Panc1 (cell line): ENCODE results near the gene TRIM75. TPM values are rescaled to one million over a fixed set of nuclear protein-coding genes. Genes with fewer than 3 reads are reported as not detected.
"Not testable (repeated sequence)": the region's sequence is repeated elsewhere in the genome, so short reads cannot be mapped to it uniquely, and the experiment has no call there.

Source experiments
- ATAC-seq: fragments of 200-7000 bp; cut with Tn5 transposase; 2 replicates; pipeline ENCODE4 v1.9.1; 2020; ENCODE audit warnings: mild to moderate bottlenecking, moderate library complexity
- BruUV-seq: library from RNA; stranded (reverse); fragments of 400-500 nt; replicated peaks from 2 replicates; lab custom pipeline; 2021; lab: Mats Ljungman, UMichigan
- CTCF ChIA-PET: fragments of 300-600 bp; sonication (Branson Sonifier 250); formaldehyde crosslinking; loops from one replicate; lab custom pipeline; 2022; ENCODE audit warnings: antibody characterized with exemption; lab: Charles Lee
- POLR2A ChIA-PET: fragments of 300-600 bp; sonication (Branson Sonifier 250); formaldehyde crosslinking; loops from one replicate; lab custom pipeline; 2022; ENCODE audit warnings: antibody characterized with exemption; lab: Charles Lee
- DNase-seq: peaks from one replicate; pipeline ENCODE4 v3.0.0-alpha.2; 2010; ENCODE audit warnings: low read depth, low spot score
- H3K27ac ChIP-seq: 2 replicates; pipeline ENCODE4 v1.5.1; 2011; ENCODE audit warnings: mild to moderate bottlenecking, low read length, inconsistent platforms
- H3K27me3 ChIP-seq: fragments of 200-500 bp; sonication (Bioruptor generic); 2 replicates; pipeline ENCODE4 v1.6.0; 2014; ENCODE audit warnings: low read length, inconsistent platforms; ENCODE audit not compliant: control insufficient read depth, insufficient read depth
- H3K36me3 ChIP-seq: fragments of 200-500 bp; sonication (Bioruptor generic); 2 replicates; pipeline ENCODE4 v1.5.1; 2014; ENCODE audit warnings: inconsistent platforms, mild to moderate bottlenecking, low read length, moderate library complexity; ENCODE audit not compliant: control insufficient read depth, insufficient read depth
- H3K4me1 ChIP-seq: 2 replicates; pipeline ENCODE4 v1.5.1; 2011; ENCODE audit warnings: inconsistent platforms, mild to moderate bottlenecking, low read length, moderate library complexity; ENCODE audit not compliant: control insufficient read depth, insufficient read depth
- H3K4me3 ChIP-seq, 2 experiments: 2 replicates each; pipeline ENCODE4 v1.5.1; 2011 to 2012; ENCODE audit warnings: low read depth in 2 of 2, low read length in 2 of 2, mild to moderate bottlenecking in 2 of 2, inconsistent platforms in 1 of 2, moderate library complexity in 1 of 2
- H3K9me3 ChIP-seq: fragments of 200-500 bp; sonication (Bioruptor generic); 2 replicates; pipeline ENCODE4 v1.5.1; 2014; ENCODE audit warnings: low read depth, mild to moderate bottlenecking, inconsistent platforms, low read length, moderate library complexity; ENCODE audit not compliant: control insufficient read depth, insufficient read depth
- CTCF ChIP-seq: fragments of 450-650 bp; IDR thresholded peaks from 2 replicates; pipeline ENCODE4 v1.5.1; 2017; ENCODE audit warnings: mild to moderate bottlenecking
- POLR2AphosphoS5 ChIP-seq: IDR thresholded peaks from 2 replicates; pipeline ENCODE4 v1.6.1; 2012; ENCODE audit warnings: mild to moderate bottlenecking, low read depth, low read length, moderate library complexity
- REST ChIP-seq, 2 experiments: IDR thresholded peaks; 2 replicates each; pipeline ENCODE4 v1.6.1; 2011 to 2012; ENCODE audit warnings: low read depth in 2 of 2, control low read depth in 1 of 2, low read length in 1 of 2, mild to moderate bottlenecking in 1 of 2, moderate library complexity in 1 of 2; ENCODE audit not compliant: insufficient read depth in 1 of 2
- SIN3A ChIP-seq: IDR thresholded peaks from 2 replicates; pipeline ENCODE4 v1.6.1; 2012; ENCODE audit warnings: low read depth, mild to moderate bottlenecking, low read length, moderate library complexity, borderline replicate concordance; ENCODE audit not compliant: insufficient read depth
- TCF7L2 ChIP-seq: IDR thresholded peaks from 2 replicates; pipeline ENCODE4 v1.6.1; 2011; ENCODE audit warnings: mild to moderate bottlenecking, low read depth, low read length, inconsistent platforms
- in situ Hi-C: cut with HindIII; loops from 2 replicates; pipeline ENCODE4 v1.10.0; 2016; ENCODE audit warnings: low sequenced_read_pairs, low pct_unique_long_range_greater_than_20kb
- intact Hi-C: fragments of 100-400 bp; cut with micrococcal nuclease; formaldehyde crosslinking; loops from one replicate; pipeline ENCODE4 v1.10.0; 2022; ENCODE audit not compliant: unreplicated experiment
- total RNA-seq: library from RNA; stranded (reverse); gene quantifications from one replicate; pipeline ENCODE4 v1.2.1, GENCODE V29; 2021; ENCODE audit not compliant: unreplicated experiment

TRIM75 gene
- total RNA-seq, 1 experiment from 2014 or later: not detected

- no peaks in the 10 kb centered on the region for H3K4me1 ChIP-seq
- ChIA-PET CTCF (no interaction called here), POLR2A (no interaction called here)
- H3K27ac ChIP-seq: no peak overlapping the region
- no peaks in the 10 kb centered on the region for H3K27me3 ChIP-seq
- intact Hi-C loops (no loop called here), in situ Hi-C loops (no loop called here)
- no peak for TF ChIP-seq TCF7L2
- TF ChIP-seq POLR2AphosphoS5: no peak
- no peak for TF ChIP-seq REST (IDR thresholded peaks at IDR 0.05; ENCODE audit: insufficient read depth in 1 of 2, low read depth in 2 of 2, low read length in 1 of 2)
- TF ChIP-seq CTCF: no peak
- no peak for TF ChIP-seq SIN3A
- DNase-seq (no peak), ATAC-seq (no peak)
- BruUV-seq: no TSS peak
- H3K36me3 ChIP-seq: no peaks in the 10 kb centered on the region; the same call in 1 of the 2 replicates
- no peaks in the 10 kb centered on the region for H3K9me3 ChIP-seq
- H3K4me3 ChIP-seq: no peak overlapping the region
Measured at GRCh38 chr4:165070560-165070959, 16.9 kb downstream of the TRIM75 start.

- BruUV-seq, CTCF ChIA-PET, intact Hi-C loops, DNase-seq, H3K4me3 ChIP-seq, H3K27me3 ChIP-seq, H3K4me1 ChIP-seq, in situ Hi-C loops, H3K36me3 ChIP-seq, H3K27ac ChIP-seq, H3K9me3 ChIP-seq, ATAC-seq, POLR2A ChIA-PET: not testable (repeated sequence)
Measured at GRCh38 chr4:165073346-165073745, 19.7 kb downstream of the TRIM75 start.

GRCh38 chr4:165077034-165077578 lies 23.4 kb downstream of the TRIM75 start:
- H3K27me3 ChIP-seq: no peaks in the 10 kb centered on the region
- intact Hi-C loops (no loop called here), in situ Hi-C loops (no loop called here)
- ChIA-PET POLR2A (no interaction called here), CTCF (no interaction called here)
- DNase-seq: no peak
- H3K4me1 ChIP-seq: no peaks in the 10 kb centered on the region
- no peak for ATAC-seq
- no peaks in the 10 kb centered on the region for H3K9me3 ChIP-seq
- H3K4me3 ChIP-seq: no peak overlapping the region
- TF ChIP-seq REST (IDR thresholded peaks at IDR 0.05; ENCODE audit: insufficient read depth in 1 of 2, low read depth in 2 of 2, low read length in 1 of 2): no peak
- TF ChIP-seq POLR2AphosphoS5: no peak
- TF ChIP-seq CTCF: no peak
- TF ChIP-seq TCF7L2: no peak
- no peak for TF ChIP-seq SIN3A
- no TSS peak for BruUV-seq
- H3K36me3 ChIP-seq: no peaks in the 10 kb centered on the region
- H3K27ac ChIP-seq: no peak overlapping the region
